Measurements from ENCODE around the gene RTP2. TPM values are rescaled to one million over a fixed set of nuclear protein-coding genes. Genes with fewer than 3 reads are reported as not detected.

RTP2 gene
- total and polyA plus RNA-seq, 2 of the 4 experiments (the other 2 are of a cell fraction): not detected

DNA sequence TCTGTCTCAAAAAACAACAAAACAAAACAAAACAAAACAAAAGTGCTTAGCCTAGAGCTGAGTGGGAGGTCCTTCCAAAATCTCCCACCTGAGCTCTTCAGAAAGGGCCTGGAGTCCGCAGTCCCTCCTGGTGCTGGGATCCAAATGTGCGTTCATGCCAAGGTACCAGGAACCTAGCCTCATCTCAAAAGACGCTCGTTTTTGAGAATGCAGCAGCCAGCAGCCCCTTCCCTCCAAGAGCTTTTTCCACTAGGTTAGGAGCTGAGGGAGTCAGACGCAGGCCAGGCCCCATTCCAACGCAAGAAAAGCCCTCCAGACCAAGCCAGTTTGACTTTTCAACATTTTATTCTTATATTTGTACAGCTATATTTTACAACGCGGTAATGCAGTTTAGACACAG lies 18.7 kb upstream of the RTP2 start:
- ChIA-PET POLR2A (ENCODE audit: unreplicated experiment) (no interaction called here), CTCF (no interaction called here)
- dilution Hi-C loops (cut with HindIII; ENCODE audit: low sequenced_read_pairs, unreplicated experiment) (no loop called here), in situ Hi-C loops (cut with MboI; ENCODE audit: low sequenced_read_pairs) (loop anchor here (25.0 kb wide), 1 partner anchor 1516 kb away; no protein-coding TSS in a partner anchor), intact Hi-C loops (cut with micrococcal nuclease) (no loop called here)
- H3K9me1 ChIP-seq (ENCODE audit: insufficient read depth, low read length): peaks cover 5% of the 10 kb centered on the region; the same call in 1 of the 2 replicates
- no TSS peak for BruUV-seq (replicated peaks)
- no peak overlapping the region for H2AK5ac ChIP-seq (ENCODE audit: low read depth, low read length)
- 100% methylated on average over 1 of the region's 8 CpGs; no CpG with 5 or more reads in 1 of the 2 experiments for WGBS, 2 experiments (ENCODE audit: extremely low coverage in 2 of 2, insufficient read length in 1 of 2)
- H3K9me3 ChIP-seq (ENCODE audit: control insufficient read depth, insufficient read depth, low read length): no peaks in the 10 kb centered on the region
- H3K27ac ChIP-seq (ENCODE audit: insufficient read depth, low read length): no peak overlapping the region
- no peak overlapping the region for H3K4ac ChIP-seq (ENCODE audit: low read depth, low read length)
- H3K18ac ChIP-seq (ENCODE audit: low read depth, low read length): no peak overlapping the region
- no peak for ATAC-seq (ENCODE audit: low read depth)
- H3K4me1 ChIP-seq (ENCODE audit: control insufficient read depth, insufficient read depth, low read length): peaks cover 2% of the 10 kb centered on the region; the same call in 1 of the 2 replicates
- H3K23ac ChIP-seq (ENCODE audit: low read depth, low read length): no peak overlapping the region
- H4K91ac ChIP-seq (ENCODE audit: insufficient read depth, low read depth, low read length): no peak overlapping the region
- H3K14ac ChIP-seq (replicated peaks; ENCODE audit: low read depth, low read length): no peak overlapping the region
- no peaks in the 10 kb centered on the region for H3K27me3 ChIP-seq (ENCODE audit: control insufficient read depth, insufficient read depth, low read length)
- H2BK5ac ChIP-seq (ENCODE audit: low read depth, low read length, poor library complexity, severe bottlenecking): no peak overlapping the region
- TF ChIP-seq MXI1 (IDR thresholded peaks at IDR 0.05; ENCODE audit: borderline replicate concordance, low read depth, low read length) (no peak), RFX5 (IDR thresholded peaks at IDR 0.05; ENCODE audit: low read depth, low read length) (no peak), CEBPB (IDR thresholded peaks at IDR 0.05; ENCODE audit: low read depth, low read length) (no peak), MAZ (IDR thresholded peaks at IDR 0.05; ENCODE audit: borderline replicate concordance, low read depth, low read length) (no peak), CHD1 (IDR thresholded peaks at IDR 0.05; ENCODE audit: low read depth, low read length) (no peak), MAFK (IDR thresholded peaks at IDR 0.05; ENCODE audit: low read depth, low read length) (no peak)
- TF ChIP-seq, protein P1, sequence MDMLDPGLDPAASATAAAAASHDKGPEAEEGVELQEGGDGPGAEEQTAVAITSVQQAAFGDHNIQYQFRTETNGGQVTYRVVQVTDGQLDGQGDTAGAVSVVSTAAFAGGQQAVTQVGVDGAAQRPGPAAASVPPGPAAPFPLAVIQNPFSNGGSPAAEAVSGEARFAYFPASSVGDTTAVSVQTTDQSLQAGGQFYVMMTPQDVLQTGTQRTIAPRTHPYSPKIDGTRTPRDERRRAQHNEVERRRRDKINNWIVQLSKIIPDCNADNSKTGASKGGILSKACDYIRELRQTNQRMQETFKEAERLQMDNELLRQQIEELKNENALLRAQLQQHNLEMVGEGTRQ (IDR thresholded peaks at IDR 0.05; ENCODE audit: low read depth, low read length): no peak
- H3K56ac ChIP-seq (ENCODE audit: extremely low read depth, insufficient read depth, low read length): no peak overlapping the region
- no peak overlapping the region for H2BK120ac ChIP-seq (ENCODE audit: low read depth, low read length)
- H2AFZ ChIP-seq (replicated peaks; ENCODE audit: low read length, poor library complexity): no peak overlapping the region
- peak overlapping the region; percentile 50 for H2AK9ac ChIP-seq (replicated peaks; ENCODE audit: low read depth, low read length, poor library complexity)
- no peak overlapping the region for H2BK20ac ChIP-seq (ENCODE audit: low read depth, low read length)
- no peak overlapping the region for H3K4me2 ChIP-seq (ENCODE audit: low read depth, low read length)
- no peaks in the 10 kb centered on the region; the same call in 1 of the 2 replicates for H4K20me1 ChIP-seq (ENCODE audit: insufficient read depth, low read length)
- no peak overlapping the region for H3K4me3 ChIP-seq (ENCODE audit: insufficient read depth, low read depth, low read length)
- no peak overlapping the region for H2BK15ac ChIP-seq (ENCODE audit: low read depth, low read length)
- H3K36me3 ChIP-seq (ENCODE audit: control insufficient read depth, insufficient read depth, low read length): peaks cover 45% of the 10 kb centered on the region
- no peak for DNase-seq
- H3K79me1 ChIP-seq (ENCODE audit: low read depth in 1 of 2, low read length in 2 of 2): peaks cover 0 to 4% of the 10 kb centered on the region in 2 experiments; a peak in 1 of 4 replicates
- no peak overlapping the region for H4K5ac ChIP-seq (ENCODE audit: low read depth, low read length)
- H4K8ac ChIP-seq (ENCODE audit: low read depth in 2 of 2, low read length in 2 of 2): no peak overlapping the region
- no peak overlapping the region for H3K9ac ChIP-seq (ENCODE audit: low read depth, low read length)
